Thymus (tissue), 2 donors: Measurements from ENCODE around the gene SHOX. TPM values are rescaled to one million over a fixed set of nuclear protein-coding genes. Genes with fewer than 3 reads are reported as not detected.

Source experiments
- polyA plus RNA-seq: library from polyadenylated mRNA; stranded (reverse); fragments of 200-250 nt; gene quantifications from one replicate; pipeline ENCODE4 v1.2.3, GENCODE V29; 2013
- total RNA-seq: library from RNA; stranded (reverse); fragments of 120-200 nt; gene quantifications from one replicate; pipeline ENCODE4 v1.2.4, GENCODE V29; 2013
- donor health status: healthy.

Gene SHOX
- total and polyA plus RNA-seq, 2 donors = 0.02 TPM; not detected in 1

Other genes starting within 250 kb of the SHOX start
- gene PPP2R3B, start 243.9 kb upstream of the SHOX start, total RNA-seq = 54.1 TPM
- 88.5 TPM for gene PPP2R3B, start 243.9 kb upstream of the SHOX start, polyA plus RNA-seq